ENCODE data around the gene TC2N. TPM values are rescaled to one million over a fixed set of nuclear protein-coding genes. Genes with fewer than 3 reads are reported as not detected.

TC2N gene
- total RNA-seq, 1 experiment from 2014 or later: 15.9 TPM

GRCh38 chr14:91860238-91860637, 7.1 kb downstream of the TC2N start:
- RAD21 ChIA-PET (ENCODE audit: low non-redundant PET in 1 of 2, low total read pairs in 2 of 2, uncharacterized antibody in 2 of 2, unreplicated experiment in 2 of 2): no interaction called here

More at GRCh38 chr14:91860238-91860637, 7.1 kb downstream of the TC2N start:
- CTCF ChIA-PET: interaction anchor here (0.7 kb wide), 1 partner anchor 51 kb away, joined by 5 read pairs; no protein-coding TSS in a partner anchor
- DNase-seq (ENCODE audit: low read depth, low spot score) (no peak), ATAC-seq (no peak)
- BruUV-seq (replicated peaks): no TSS peak
- H3K4me2 ChIP-seq (ENCODE audit: low read length): no peak overlapping the region
- no peak overlapping the region for H3K27ac ChIP-seq (ENCODE audit: low read depth, low read length)
- H3K27me3 ChIP-seq (ENCODE audit: insufficient read depth, low read length): peaks cover 5% of the 10 kb centered on the region; the same call in 1 of the 2 replicates
- POLR2A ChIA-PET: no interaction called here
- no peaks in the 10 kb centered on the region for H3K9me3 ChIP-seq (ENCODE audit: control insufficient read depth in 1 of 2, insufficient read depth in 1 of 2, low read depth in 1 of 2, low read length in 2 of 2)
- H3K4me1 ChIP-seq (ENCODE audit: control insufficient read depth in 1 of 2, insufficient read depth in 2 of 2, low read length in 2 of 2): peaks cover 2 to 8% of the 10 kb centered on the region in 2 experiments; a peak in 3 of 4 replicates
- no peaks in the 10 kb centered on the region for H3K36me3 ChIP-seq (ENCODE audit: control insufficient read depth in 1 of 2, insufficient read depth in 2 of 2, low read length in 2 of 2)
- no peak overlapping the region for H3K4me3 ChIP-seq (replicated peaks in 1 of 2; ENCODE audit: low read depth in 1 of 2, low read length in 2 of 2)
- no peak overlapping the region for H2AFZ ChIP-seq (ENCODE audit: low read depth, low read length, poor library complexity, severe bottlenecking)
- no peaks in the 10 kb centered on the region for H3K79me2 ChIP-seq (ENCODE audit: insufficient read depth, low read length)
- H4K20me1 ChIP-seq (ENCODE audit: insufficient read depth): no peaks in the 10 kb centered on the region
- no peaks in the 10 kb centered on the region for H3K9me2 ChIP-seq (ENCODE audit: insufficient read depth)
- intact Hi-C loops (cut with micrococcal nuclease): no loop called here
- TF ChIP-seq, protein P1, sequence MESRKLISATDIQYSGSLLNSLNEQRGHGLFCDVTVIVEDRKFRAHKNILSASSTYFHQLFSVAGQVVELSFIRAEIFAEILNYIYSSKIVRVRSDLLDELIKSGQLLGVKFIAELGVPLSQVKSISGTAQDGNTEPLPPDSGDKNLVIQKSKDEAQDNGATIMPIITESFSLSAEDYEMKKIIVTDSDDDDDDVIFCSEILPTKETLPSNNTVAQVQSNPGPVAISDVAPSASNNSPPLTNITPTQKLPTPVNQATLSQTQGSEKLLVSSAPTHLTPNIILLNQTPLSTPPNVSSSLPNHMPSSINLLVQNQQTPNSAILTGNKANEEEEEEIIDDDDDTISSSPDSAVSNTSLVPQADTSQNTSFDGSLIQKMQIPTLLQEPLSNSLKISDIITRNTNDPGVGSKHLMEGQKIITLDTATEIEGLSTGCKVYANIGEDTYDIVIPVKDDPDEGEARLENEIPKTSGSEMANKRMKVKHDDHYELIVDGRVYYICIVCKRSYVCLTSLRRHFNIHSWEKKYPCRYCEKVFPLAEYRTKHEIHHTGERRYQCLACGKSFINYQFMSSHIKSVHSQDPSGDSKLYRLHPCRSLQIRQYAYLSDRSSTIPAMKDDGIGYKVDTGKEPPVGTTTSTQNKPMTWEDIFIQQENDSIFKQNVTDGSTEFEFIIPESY (IDR thresholded peaks at IDR 0.05; ENCODE audit: extremely low read depth, insufficient replicate concordance, low read length): no peak
- TF ChIP-seq JUND (IDR thresholded peaks at IDR 0.05) (no peak), ATF3 (IDR thresholded peaks at IDR 0.05) (no peak), CEBPB (IDR thresholded peaks at IDR 0.05; ENCODE audit: low read depth) (no peak), SP1 (IDR thresholded peaks at IDR 0.05; ENCODE audit: low read depth) (no peak), ZFX (IDR thresholded peaks at IDR 0.05) (no peak), RAD21 (IDR thresholded peaks at IDR 0.05; ENCODE audit: low read depth) (no peak), POLR2AphosphoS5 (IDR thresholded peaks at IDR 0.05; ENCODE audit: low read depth, low read length) (no peak), POLR2A (IDR thresholded peaks at IDR 0.05; ENCODE audit: borderline replicate concordance, extremely low read depth, insufficient read depth, insufficient read length) (no peak), MAX (IDR thresholded peaks at IDR 0.05) (no peak), EZH2phosphoT487 (IDR thresholded peaks at IDR 0.05; ENCODE audit: borderline replicate concordance) (no peak)
- TF ChIP-seq, protein P2, sequence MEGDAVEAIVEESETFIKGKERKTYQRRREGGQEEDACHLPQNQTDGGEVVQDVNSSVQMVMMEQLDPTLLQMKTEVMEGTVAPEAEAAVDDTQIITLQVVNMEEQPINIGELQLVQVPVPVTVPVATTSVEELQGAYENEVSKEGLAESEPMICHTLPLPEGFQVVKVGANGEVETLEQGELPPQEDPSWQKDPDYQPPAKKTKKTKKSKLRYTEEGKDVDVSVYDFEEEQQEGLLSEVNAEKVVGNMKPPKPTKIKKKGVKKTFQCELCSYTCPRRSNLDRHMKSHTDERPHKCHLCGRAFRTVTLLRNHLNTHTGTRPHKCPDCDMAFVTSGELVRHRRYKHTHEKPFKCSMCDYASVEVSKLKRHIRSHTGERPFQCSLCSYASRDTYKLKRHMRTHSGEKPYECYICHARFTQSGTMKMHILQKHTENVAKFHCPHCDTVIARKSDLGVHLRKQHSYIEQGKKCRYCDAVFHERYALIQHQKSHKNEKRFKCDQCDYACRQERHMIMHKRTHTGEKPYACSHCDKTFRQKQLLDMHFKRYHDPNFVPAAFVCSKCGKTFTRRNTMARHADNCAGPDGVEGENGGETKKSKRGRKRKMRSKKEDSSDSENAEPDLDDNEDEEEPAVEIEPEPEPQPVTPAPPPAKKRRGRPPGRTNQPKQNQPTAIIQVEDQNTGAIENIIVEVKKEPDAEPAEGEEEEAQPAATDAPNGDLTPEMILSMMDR (IDR thresholded peaks at IDR 0.05 in 2 of 3, conservative IDR thresholded peaks at IDR 0.05 in 1 of 3; ENCODE audit: borderline replicate concordance in 1 of 3, insufficient read depth in 1 of 3, low read depth in 2 of 3, low read length in 2 of 3): no peak
- H3K9ac ChIP-seq (ENCODE audit: low read length): no peak overlapping the region
